HCT116 (cell line): ENCODE measurements around the gene PEDS1. TPM values are rescaled to one million over a fixed set of nuclear protein-coding genes. Genes with fewer than 3 reads are reported as not detected.

Source experiments
- ATAC-seq: fragments of 200-7000 bp; cut with Tn5 transposase; 2 replicates; pipeline ENCODE4 v1.9.1; 2020; ENCODE audit warnings: mild to moderate bottlenecking, moderate library complexity
- BruUV-seq: library from RNA; stranded (reverse); fragments of 400-500 nt; replicated peaks from 2 replicates; lab custom pipeline; 2021; lab: Mats Ljungman, UMichigan
- CTCF ChIA-PET: fragments of 300-600 bp; sonication (Branson Sonifier 250); formaldehyde crosslinking; loops from one replicate; lab custom pipeline; 2021; ENCODE audit warnings: antibody characterized with exemption; lab: Charles Lee
- POLR2A ChIA-PET: fragments of 300-600, 350-600 bp; sonication (Branson Sonifier 250); formaldehyde crosslinking; loops from one replicate; lab custom pipeline; 2021; ENCODE audit warnings: antibody characterized with exemption; lab: Charles Lee
- RAD21 ChIA-PET, 2 experiments: fragments of 300-600 bp; sonication (Branson Sonifier 250); formaldehyde crosslinking; loops; one replicate each; lab custom pipeline; 2023; ENCODE audit warnings: low total read pairs in 2 of 2; ENCODE audit not compliant: uncharacterized antibody in 2 of 2, unreplicated experiment in 2 of 2, low non-redundant PET in 1 of 2; lab: Charles Lee
- DNase-seq: peaks from one replicate; pipeline ENCODE4 v3.0.0-alpha.2; 2010; ENCODE audit warnings: low read depth, low spot score
- H2AFZ ChIP-seq: fragments of 200-600 bp; shearing (Covaris generic), sonication (generic); 2 replicates; pipeline ENCODE4 v1.6.1; 2017; ENCODE audit warnings: low read depth, mixed run types, mixed read lengths, antibody characterized with exemption, low read length; ENCODE audit not compliant: poor library complexity, severe bottlenecking
- H3K27ac ChIP-seq: 2 replicates; pipeline ENCODE4 v1.5.1; 2012; ENCODE audit warnings: low read depth, low read length
- H3K27me3 ChIP-seq: fragments of 200-600 bp; sonication (generic); 2 replicates; pipeline ENCODE4 v1.6.1; 2016; ENCODE audit warnings: mixed run types, low read length, mixed read lengths; ENCODE audit not compliant: insufficient read depth
- H3K36me3 ChIP-seq, 2 experiments: fragments of 200-500 bp in 1 of 2; fragments of 200-600 bp in 1 of 2; sonication (Bioruptor generic) in 1 of 2; sonication (generic) in 1 of 2; 2 replicates each; pipeline versions ENCODE4 v1.5.1 to v1.6.1; 2014 to 2016; ENCODE audit warnings: low read length in 2 of 2, inconsistent platforms in 1 of 2, mixed read lengths in 1 of 2, mixed run types in 1 of 2; ENCODE audit not compliant: insufficient read depth in 2 of 2, control insufficient read depth in 1 of 2
- H3K4me1 ChIP-seq, 2 experiments: fragments of 200-600 bp in 1 of 2; sonication (generic) in 1 of 2; 2 replicates each; pipeline versions ENCODE4 v1.5.1 to v1.6.1; 2012 to 2017; ENCODE audit warnings: low read length in 2 of 2, inconsistent platforms in 1 of 2, mild to moderate bottlenecking in 1 of 2, mixed read lengths in 1 of 2, mixed run types in 1 of 2, moderate library complexity in 1 of 2; ENCODE audit not compliant: insufficient read depth in 2 of 2, control insufficient read depth in 1 of 2
- H3K4me2 ChIP-seq: fragments of 200-600 bp; sonication (generic); 2 replicates; pipeline ENCODE4 v1.6.1; 2017; ENCODE audit warnings: mixed run types, low read length, mixed read lengths
- H3K4me3 ChIP-seq, 2 experiments: fragments of 200-600 bp in 1 of 2; sonication (generic) in 1 of 2; replicated peaks in 1 of 2; 2 replicates each; pipeline ENCODE4 v1.5.1; 2011 to 2016; ENCODE audit warnings: low read length in 2 of 2, control low read depth in 1 of 2, low read depth in 1 of 2, mild to moderate bottlenecking in 1 of 2, mixed read lengths in 1 of 2, mixed run types in 1 of 2
- H3K79me2 ChIP-seq: fragments of 200-600 bp; sonication (generic); 2 replicates; pipeline ENCODE4 v1.6.1; 2017; ENCODE audit warnings: mild to moderate bottlenecking, mixed run types, low read length, moderate library complexity, mixed read lengths; ENCODE audit not compliant: insufficient read depth
- H3K9ac ChIP-seq: fragments of 200-600 bp; sonication (generic); 2 replicates; pipeline ENCODE4 v1.6.1; 2016; ENCODE audit warnings: low read length, mixed read lengths
- H3K9me2 ChIP-seq: fragments of 200-600 bp; sonication (generic), shearing (Covaris generic); 2 replicates; pipeline ENCODE4 v1.6.1; 2017; ENCODE audit warnings: mixed run types, mild to moderate bottlenecking, moderate library complexity; ENCODE audit not compliant: insufficient read depth
- H3K9me3 ChIP-seq, 2 experiments: fragments of 200-500 bp in 1 of 2; fragments of 200-600 bp in 1 of 2; sonication (Bioruptor generic) in 1 of 2; sonication (generic) in 1 of 2; 2 replicates each; pipeline ENCODE4 v1.6.1; 2014 to 2017; ENCODE audit warnings: low read length in 2 of 2, mixed read lengths in 2 of 2, inconsistent platforms in 1 of 2, low read depth in 1 of 2, mild to moderate bottlenecking in 1 of 2, mixed run types in 1 of 2, moderate library complexity in 1 of 2; ENCODE audit not compliant: control insufficient read depth in 1 of 2, insufficient read depth in 1 of 2
- H4K20me1 ChIP-seq: fragments of 200-600 bp; sonication (generic), shearing (Covaris generic); 2 replicates; pipeline ENCODE4 v1.6.1; 2017; ENCODE audit warnings: mixed run types, mild to moderate bottlenecking, moderate library complexity; ENCODE audit not compliant: insufficient read depth
- ELF1 ChIP-seq: IDR thresholded peaks from 2 replicates; pipeline ENCODE4 v1.6.1; 2012; ENCODE audit warnings: low read depth, borderline replicate concordance
- EZH2 ChIP-seq: fragments of 200-600 bp; sonication (generic); IDR thresholded peaks from 2 replicates; pipeline ENCODE4 v1.6.1; 2017; ENCODE audit warnings: antibody characterized with exemption, mixed run types
- TCF7L2 ChIP-seq: IDR thresholded peaks from 2 replicates; pipeline ENCODE4 v1.7.0; 2011; ENCODE audit warnings: borderline replicate concordance, inconsistent platforms; ENCODE audit not compliant: insufficient read depth, insufficient read length; ENCODE audit errors: extremely low read depth
- YY1 ChIP-seq: IDR thresholded peaks from 2 replicates; pipeline ENCODE4 v1.6.1; 2011; ENCODE audit warnings: low read length, low read depth, moderate library complexity, mild to moderate bottlenecking; ENCODE audit not compliant: insufficient replicate concordance; ENCODE audit errors: extremely low read depth
- ZBTB33 ChIP-seq: IDR thresholded peaks from 2 replicates; pipeline ENCODE4 v1.6.1; 2011; ENCODE audit warnings: mild to moderate bottlenecking, low read length, moderate library complexity; ENCODE audit not compliant: insufficient replicate concordance; ENCODE audit errors: extremely low read depth
- ZNF274 ChIP-seq: fragments of 200-500 bp; sonication (Bioruptor generic); IDR thresholded peaks from 2 replicates; pipeline ENCODE4 v1.6.1; 2014; ENCODE audit warnings: mild to moderate bottlenecking, low read depth, low read length, inconsistent platforms
- intact Hi-C: fragments of 100-400 bp; cut with micrococcal nuclease; formaldehyde crosslinking; loops from 2 replicates; pipeline ENCODE4 v1.10.0; 2022
- total RNA-seq: library from RNA; stranded (reverse); gene quantifications from one replicate; pipeline ENCODE4 v1.2.1, GENCODE V29; 2021; ENCODE audit not compliant: unreplicated experiment
- TF ChIP-seq, protein P1 (sequence below): IDR thresholded peaks from 2 replicates; pipeline ENCODE4 v1.6.1; 2012; ENCODE audit warnings: low read depth

Gene PEDS1
- total RNA-seq, 1 experiment from 2014 or later = 31.9 TPM

GRCh38 chr20:50123418-50123817 is 30.1 kb downstream of the PEDS1 start:
- intact Hi-C loops = loop anchor here (5.0 kb wide), 1 partner anchor 339 kb away; no protein-coding TSS in a partner anchor
- no peak overlapping the region for H3K4me3 ChIP-seq
- POLR2A ChIA-PET = no interaction called here
- no peak overlapping the region for H3K4me2 ChIP-seq
- CTCF ChIA-PET = interaction anchor here (4.4 kb wide), 1 partner anchor 47 kb away, joined by 78 read pairs; no protein-coding TSS in a partner anchor
- 0 out of 2 replicates have a peak, but pooled peaks cover 2% of the 10 kb centered on the region for H3K79me2 ChIP-seq
- no peak overlapping the region for H2AFZ ChIP-seq
- no peak for DNase-seq
- no peaks in the 10 kb centered on the region for H3K9me3 ChIP-seq
- peaks cover 18 to 26% of the 10 kb centered on the region in 2 experiments; a peak in 3 of 4 replicates for H3K36me3 ChIP-seq
- H3K27me3 ChIP-seq = no peaks in the 10 kb centered on the region
- no peak for ATAC-seq
- RAD21 ChIA-PET = interaction anchor here in 1 of 2 experiments (1.4 kb wide), 1 partner anchor 46 kb away, joined by 3 read pairs; no protein-coding TSS in a partner anchor
- no TSS peak for BruUV-seq
- H3K27ac ChIP-seq = no peak overlapping the region
- no peaks in the 10 kb centered on the region for H3K9me2 ChIP-seq
- no peaks in the 10 kb centered on the region for H4K20me1 ChIP-seq
- TF ChIP-seq EZH2 (no peak), YY1 (no peak), ZNF274 (no peak), TCF7L2 (no peak), ZBTB33 (no peak), ELF1 (no peak)
- TF ChIP-seq, protein P1, sequence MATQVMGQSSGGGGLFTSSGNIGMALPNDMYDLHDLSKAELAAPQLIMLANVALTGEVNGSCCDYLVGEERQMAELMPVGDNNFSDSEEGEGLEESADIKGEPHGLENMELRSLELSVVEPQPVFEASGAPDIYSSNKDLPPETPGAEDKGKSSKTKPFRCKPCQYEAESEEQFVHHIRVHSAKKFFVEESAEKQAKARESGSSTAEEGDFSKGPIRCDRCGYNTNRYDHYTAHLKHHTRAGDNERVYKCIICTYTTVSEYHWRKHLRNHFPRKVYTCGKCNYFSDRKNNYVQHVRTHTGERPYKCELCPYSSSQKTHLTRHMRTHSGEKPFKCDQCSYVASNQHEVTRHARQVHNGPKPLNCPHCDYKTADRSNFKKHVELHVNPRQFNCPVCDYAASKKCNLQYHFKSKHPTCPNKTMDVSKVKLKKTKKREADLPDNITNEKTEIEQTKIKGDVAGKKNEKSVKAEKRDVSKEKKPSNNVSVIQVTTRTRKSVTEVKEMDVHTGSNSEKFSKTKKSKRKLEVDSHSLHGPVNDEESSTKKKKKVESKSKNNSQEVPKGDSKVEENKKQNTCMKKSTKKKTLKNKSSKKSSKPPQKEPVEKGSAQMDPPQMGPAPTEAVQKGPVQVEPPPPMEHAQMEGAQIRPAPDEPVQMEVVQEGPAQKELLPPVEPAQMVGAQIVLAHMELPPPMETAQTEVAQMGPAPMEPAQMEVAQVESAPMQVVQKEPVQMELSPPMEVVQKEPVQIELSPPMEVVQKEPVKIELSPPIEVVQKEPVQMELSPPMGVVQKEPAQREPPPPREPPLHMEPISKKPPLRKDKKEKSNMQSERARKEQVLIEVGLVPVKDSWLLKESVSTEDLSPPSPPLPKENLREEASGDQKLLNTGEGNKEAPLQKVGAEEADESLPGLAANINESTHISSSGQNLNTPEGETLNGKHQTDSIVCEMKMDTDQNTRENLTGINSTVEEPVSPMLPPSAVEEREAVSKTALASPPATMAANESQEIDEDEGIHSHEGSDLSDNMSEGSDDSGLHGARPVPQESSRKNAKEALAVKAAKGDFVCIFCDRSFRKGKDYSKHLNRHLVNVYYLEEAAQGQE = no peak
- H3K9ac ChIP-seq = no peak overlapping the region
- H3K4me1 ChIP-seq = peaks cover 3 to 18% of the 10 kb centered on the region in 2 experiments
